Activated naive CD4-positive, alpha-beta T cell treated with anti-CD3 and anti-CD28 coated beads, Interleukin-2, amount 10 ng/mL, durations not matched to agents 7 days and 5 days (primary cell): ENCODE results near the gene PRKCZ.

Experiments used
- CTCF ChIA-PET: fragments of 350-600 bp; sonication (Branson Sonifier 250); formaldehyde crosslinking; loops from one replicate; lab custom pipeline; 2021; ENCODE audit warnings: antibody characterized with exemption; lab: Charles Lee
- DNase-seq: peaks from one replicate; pipeline ENCODE4 v3.0.0-alpha.2; 2020
- H3K27ac Mint-ChIP-seq: one replicate; pipeline ENCODE4 v1.8.0; 2021; ENCODE audit warnings: mild to moderate bottlenecking, moderate library complexity, mixed read lengths
- H3K27me3 Mint-ChIP-seq: one replicate; pipeline ENCODE4 v1.8.0; 2021; ENCODE audit warnings: mild to moderate bottlenecking, mixed read lengths
- H3K36me3 Mint-ChIP-seq: one replicate; pipeline ENCODE4 v1.8.0; 2021; ENCODE audit warnings: mixed read lengths
- H3K4me1 Mint-ChIP-seq: one replicate; pipeline ENCODE4 v1.8.0; 2021; ENCODE audit warnings: mixed read lengths
- H3K4me3 Mint-ChIP-seq: one replicate; pipeline ENCODE4 v1.8.0; 2021; ENCODE audit warnings: mild to moderate bottlenecking, moderate library complexity, mixed read lengths
- H3K9me3 Mint-ChIP-seq: one replicate; pipeline ENCODE4 v1.8.0; 2021; ENCODE audit warnings: mixed read lengths

PRKCZ gene

GRCh38 chr1:2213576-2214505, 163.6 kb downstream of the PRKCZ start:
- no peak overlapping the region for H3K4me3 Mint-ChIP-seq
- H3K27me3 Mint-ChIP-seq = peaks cover 41% of the 10 kb centered on the region
- no peak overlapping the region for H3K27ac Mint-ChIP-seq
- peaks cover 4% of the 10 kb centered on the region for H3K9me3 Mint-ChIP-seq
- no peak for DNase-seq
- CTCF ChIA-PET = interaction anchor here (1.0 kb wide), 1 partner anchor 166 kb away, joined by 3 read pairs; no protein-coding TSS in a partner anchor
- H3K4me1 Mint-ChIP-seq = peaks cover 13% of the 10 kb centered on the region
- H3K36me3 Mint-ChIP-seq = no peaks in the 10 kb centered on the region

GRCh38 chr1:2214541-2215241, 164.5 kb downstream of the PRKCZ start:
- H3K4me3 Mint-ChIP-seq = no peak overlapping the region
- CTCF ChIA-PET = interaction anchor here (1.0 kb wide), 1 partner anchor 165 kb away, joined by 3 read pairs; no protein-coding TSS in a partner anchor
- no peak for DNase-seq
- H3K27me3 Mint-ChIP-seq = peaks cover 39% of the 10 kb centered on the region
- peaks cover 9% of the 10 kb centered on the region for H3K9me3 Mint-ChIP-seq
- H3K4me1 Mint-ChIP-seq = peaks cover 13% of the 10 kb centered on the region
- no peak overlapping the region for H3K27ac Mint-ChIP-seq
- H3K36me3 Mint-ChIP-seq = no peaks in the 10 kb centered on the region

GRCh38 chr1:2215329-2215728, 165.1 kb downstream of the PRKCZ start:
- no peaks in the 10 kb centered on the region for H3K36me3 Mint-ChIP-seq
- CTCF ChIA-PET = no interaction called here
- no peak overlapping the region for H3K27ac Mint-ChIP-seq
- H3K9me3 Mint-ChIP-seq = peaks cover 9% of the 10 kb centered on the region
- H3K4me3 Mint-ChIP-seq = no peak overlapping the region
- H3K4me1 Mint-ChIP-seq = peaks cover 13% of the 10 kb centered on the region
- H3K27me3 Mint-ChIP-seq = peaks cover 40% of the 10 kb centered on the region
- no peak for DNase-seq

- Mint-ChIP-seq H3K36me3 (no peaks in the 10 kb centered on the region), H3K4me3 (no peak overlapping the region), H3K4me1 (peaks cover 13% of the 10 kb centered on the region), H3K27ac (no peak overlapping the region), H3K27me3 (peaks cover 48% of the 10 kb centered on the region), H3K9me3 (peaks cover 9% of the 10 kb centered on the region)
- CTCF ChIA-PET = no interaction called here
- DNase-seq = no peak
Observed at GRCh38 chr1:2215909-2216766, 165.9 kb downstream of the PRKCZ start.

GRCh38 chr1:2216767-2217058, 166.5 kb downstream of the PRKCZ start:
- no peak overlapping the region for H3K4me3 Mint-ChIP-seq
- no peak overlapping the region for H3K27ac Mint-ChIP-seq
- no peak for DNase-seq
- H3K27me3 Mint-ChIP-seq = peaks cover 52% of the 10 kb centered on the region
- peaks cover 9% of the 10 kb centered on the region for H3K9me3 Mint-ChIP-seq
- H3K36me3 Mint-ChIP-seq = no peaks in the 10 kb centered on the region
- H3K4me1 Mint-ChIP-seq = peaks cover 13% of the 10 kb centered on the region
- CTCF ChIA-PET = no interaction called here

- Mint-ChIP-seq H3K4me3 (no peak overlapping the region), H3K27ac (no peak overlapping the region), H3K36me3 (no peaks in the 10 kb centered on the region), H3K9me3 (peaks cover 9% of the 10 kb centered on the region), H3K27me3 (peaks cover 80% of the 10 kb centered on the region), H3K4me1 (peaks cover 1% of the 10 kb centered on the region)
- CTCF ChIA-PET = interaction anchor here (0.6 kb wide), 1 partner anchor 168 kb away, joined by 3 read pairs; no protein-coding TSS in a partner anchor
- no peak for DNase-seq
Observed at GRCh38 chr1:2221271-2221670, 171.1 kb downstream of the PRKCZ start.

- Mint-ChIP-seq H3K36me3 (peaks cover 3% of the 10 kb centered on the region), H3K4me3 (no peak overlapping the region), H3K27ac (no peak overlapping the region), H3K9me3 (peaks cover 2% of the 10 kb centered on the region), H3K4me1 (peaks cover 2% of the 10 kb centered on the region), H3K27me3 (peaks cover 61% of the 10 kb centered on the region)
- CTCF ChIA-PET = interaction anchor here (1.6 kb wide), 1 partner anchor 12 kb away, joined by 6 read pairs; no protein-coding TSS in a partner anchor
- no peak for DNase-seq
Observed at GRCh38 chr1:2224170-2224584, 174.0 kb downstream of the PRKCZ start.

- H3K9me3 Mint-ChIP-seq = no peaks in the 10 kb centered on the region
- peaks cover 10% of the 10 kb centered on the region for H3K36me3 Mint-ChIP-seq
- CTCF ChIA-PET = interaction anchor here (1.6 kb wide), 1 partner anchor 12 kb away, joined by 6 read pairs; no protein-coding TSS in a partner anchor
- H3K4me1 Mint-ChIP-seq = peaks cover 2% of the 10 kb centered on the region
- H3K27ac Mint-ChIP-seq = peak overlapping the region; percentile 49
- no peak overlapping the region for H3K4me3 Mint-ChIP-seq
- no peak for DNase-seq
- peaks cover 60% of the 10 kb centered on the region for H3K27me3 Mint-ChIP-seq
Observed at GRCh38 chr1:2224631-2225428, 174.6 kb downstream of the PRKCZ start.

- DNase-seq = no peak
- Mint-ChIP-seq H3K36me3 (peaks cover 25% of the 10 kb centered on the region), H3K4me3 (peak overlapping the region; percentile 56), H3K9me3 (no peaks in the 10 kb centered on the region), H3K4me1 (peaks cover 12% of the 10 kb centered on the region), H3K27me3 (peaks cover 42% of the 10 kb centered on the region), H3K27ac (peak overlapping the region; percentile 26)
- CTCF ChIA-PET = interaction anchor here (0.7 kb wide), 1 partner anchor 24 kb away, joined by 3 read pairs; no protein-coding TSS in a partner anchor
Observed at GRCh38 chr1:2226525-2227345, 176.5 kb downstream of the PRKCZ start.

- Mint-ChIP-seq H3K27me3 (peaks cover 42% of the 10 kb centered on the region), H3K9me3 (no peaks in the 10 kb centered on the region), H3K27ac (peak overlapping the region; percentile 81), H3K36me3 (peaks cover 30% of the 10 kb centered on the region), H3K4me1 (peaks cover 17% of the 10 kb centered on the region), H3K4me3 (peak overlapping the region; percentile 73)
- CTCF ChIA-PET = no interaction called here
- DNase-seq = peak; percentile 95
Observed at GRCh38 chr1:2227346-2228156, 177.3 kb downstream of the PRKCZ start.

- H3K4me3 Mint-ChIP-seq = peak within 1 kb of the TSS; percentile 96
- H3K36me3 Mint-ChIP-seq = peaks cover 34% of the 10 kb centered on the region
- DNase-seq = no peak
- CTCF ChIA-PET = interaction anchor here (1.0 to 1.4 kb wide), 2 partner anchors 29 to 72 kb away, joined by 4 to 6 read pairs; no protein-coding TSS in a partner anchor
- peaks cover 38% of the 10 kb centered on the region for H3K27me3 Mint-ChIP-seq
- H3K9me3 Mint-ChIP-seq = no peaks in the 10 kb centered on the region
- peak within 1 kb of the TSS; percentile 99 for H3K27ac Mint-ChIP-seq
- H3K4me1 Mint-ChIP-seq = peaks cover 22% of the 10 kb centered on the region
Observed at GRCh38 chr1:2228157-2228594, 178.0 kb downstream of the PRKCZ start, which contains the start of gene SKI. SKI (plus strand) TSS chr1:2228319; CDS start chr1:2228767, 448 bp downstream.

- DNase-seq = no peak
- H3K27me3 Mint-ChIP-seq = peaks cover 33% of the 10 kb centered on the region
- CTCF ChIA-PET = interaction anchor here (1.0 to 1.4 kb wide), 3 partner anchors 29 to 87 kb away, joined by 4 to 6 read pairs (median 5); no protein-coding TSS in a partner anchor
- peak overlapping the region; percentile 96 for H3K4me3 Mint-ChIP-seq
- peak overlapping the region; percentile 99 for H3K27ac Mint-ChIP-seq
- H3K4me1 Mint-ChIP-seq = peaks cover 27% of the 10 kb centered on the region
- no peaks in the 10 kb centered on the region for H3K9me3 Mint-ChIP-seq
- H3K36me3 Mint-ChIP-seq = peaks cover 34% of the 10 kb centered on the region
Observed at GRCh38 chr1:2228694-2229036, 178.5 kb downstream of the PRKCZ start.
